CD4-positive, CD25-positive, alpha-beta regulatory T cell (primary cell): ENCODE measurements around the gene FBXO36. TPM values are rescaled to one million over a fixed set of nuclear protein-coding genes. Genes with fewer than 3 reads are reported as not detected.

Source experiments
- ATAC-seq, 2 donors: fragments of 150-1000 bp; cut with Tn5 transposase; one replicate each; pipeline ENCODE4 v1.10.0; 2021; ENCODE audit warnings: low read depth in 2 of 2, moderate number of reproducible peaks in 2 of 2, moderate library complexity in 1 of 2
- DNase-seq, 3 donors: peaks; one replicate each; pipeline versions ENCODE4 v3.0.0 to v3.0.0-alpha.2; 2012 to 2022; ENCODE audit warnings: mixed read lengths in 1 of 3
- H3K27ac ChIP-seq: one replicate; pipeline ENCODE4 v1.7.0; 2013; ENCODE audit warnings: mild to moderate bottlenecking, low read length; ENCODE audit not compliant: insufficient read depth, poor library complexity, severe bottlenecking
- H3K27me3 ChIP-seq: one replicate; pipeline ENCODE4 v1.7.0; 2013; ENCODE audit warnings: low read length; ENCODE audit not compliant: control insufficient read depth, insufficient read depth
- H3K36me3 ChIP-seq: one replicate; pipeline ENCODE4 v1.7.0; 2013; ENCODE audit warnings: mild to moderate bottlenecking, low read length, moderate library complexity; ENCODE audit not compliant: control insufficient read depth, insufficient read depth
- H3K4me1 ChIP-seq: 2 replicates; pipeline ENCODE4 v1.7.0; 2013; ENCODE audit warnings: mild to moderate bottlenecking, low read length; ENCODE audit not compliant: insufficient read depth, control insufficient read depth, poor library complexity, severe bottlenecking
- H3K4me3 ChIP-seq: one replicate; pipeline ENCODE4 v1.7.0; 2013; ENCODE audit warnings: low read depth, mild to moderate bottlenecking, low read length, moderate library complexity
- H3K9me3 ChIP-seq, 2 experiments: 1 replicate in 1 of 2; 2 replicates in 1 of 2; pipeline ENCODE4 v1.7.0; 2013; ENCODE audit warnings: low read length in 2 of 2, mild to moderate bottlenecking in 1 of 2, moderate library complexity in 1 of 2; ENCODE audit not compliant: control insufficient read depth in 2 of 2
- H3K27ac Mint-ChIP-seq, 3 donors: one replicate each; pipeline ENCODE4 v1.8.0; 2020 to 2022; ENCODE audit warnings: mild to moderate bottlenecking in 3 of 3, mixed read lengths in 3 of 3, moderate library complexity in 2 of 3
- H3K27me3 Mint-ChIP-seq: one replicate; pipeline ENCODE4 v1.8.0; 2022; ENCODE audit warnings: mild to moderate bottlenecking, mixed read lengths
- H3K36me3 Mint-ChIP-seq: one replicate; pipeline ENCODE4 v1.8.0; 2020; ENCODE audit warnings: mixed read lengths
- H3K4me1 Mint-ChIP-seq, 4 donors: one replicate each; pipeline ENCODE4 v1.8.0; 2020 to 2022; ENCODE audit warnings: mixed read lengths in 4 of 4, mild to moderate bottlenecking in 1 of 4
- H3K4me3 Mint-ChIP-seq, 4 donors: one replicate each; pipeline ENCODE4 v1.8.0; 2020 to 2022; ENCODE audit warnings: mild to moderate bottlenecking in 4 of 4, mixed read lengths in 4 of 4, moderate library complexity in 3 of 4
- H3K9me3 Mint-ChIP-seq, 7 donors: one replicate each; pipeline ENCODE4 v1.8.0; 2020 to 2022; ENCODE audit warnings: mixed read lengths in 7 of 7, mild to moderate bottlenecking in 3 of 7, moderate library complexity in 2 of 7
- polyA plus RNA-seq, 4 donors: library from polyadenylated mRNA; unstranded; fragments of 300-500 nt; fragmentation: Illumina TruSeq; gene quantifications; one replicate each; pipeline ENCODE4 v1.2.3, GENCODE V29; 2021
- total RNA-seq: library from RNA; stranded (reverse); gene quantifications from one replicate; pipeline ENCODE4 v1.2.3, GENCODE V29; 2022

Gene FBXO36
- total and polyA plus RNA-seq, 5 donors from 2014 or later = 0.72 to 1.3 (median 1.0) TPM

DNA sequence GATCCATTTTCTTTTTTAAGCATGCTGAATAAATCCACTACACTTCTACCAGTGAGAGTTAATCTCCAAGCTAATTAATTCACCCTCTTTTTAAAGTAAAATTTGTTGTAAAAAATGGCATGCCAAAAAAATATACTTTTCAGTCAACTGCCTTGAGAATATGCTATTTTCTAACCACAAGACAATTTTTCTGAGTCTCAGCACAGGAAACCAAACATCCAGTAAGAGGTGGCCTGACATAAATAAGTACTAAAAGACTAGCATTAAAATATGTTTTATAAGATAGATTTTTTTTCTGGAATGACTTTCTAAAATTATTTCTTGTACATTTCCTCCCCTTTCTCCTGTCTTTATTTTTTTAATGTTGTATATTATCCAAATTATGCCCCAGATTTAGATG, 2.9 kb downstream of the FBXO36 start:
- Histone ChIP-seq H3K4me1 (peaks cover 18% of the 10 kb centered on the region), H3K27ac (no peak overlapping the region), H3K36me3 (no peaks in the 10 kb centered on the region), H3K4me3 (no peak overlapping the region), H3K9me3 (no peaks in the 10 kb centered on the region), H3K27me3 (no peaks in the 10 kb centered on the region)
- H3K4me3 Mint-ChIP-seq = peak overlapping the region in 2 of 4 donors; percentile 66 to 68
- no peak for ATAC-seq
- H3K27me3 Mint-ChIP-seq = peaks cover 18% of the 10 kb centered on the region
- H3K4me1 Mint-ChIP-seq = peaks cover 7 to 31% (median 16%) of the 10 kb centered on the region in 4 donors
- peak in 1 of 3 donors; percentile 28 for DNase-seq
- H3K9me3 Mint-ChIP-seq = peaks cover 0 to 3% (median 0%) of the 10 kb centered on the region in 7 donors
- H3K27ac Mint-ChIP-seq = no peak overlapping the region
- peaks cover 4% of the 10 kb centered on the region for H3K36me3 Mint-ChIP-seq

DNA sequence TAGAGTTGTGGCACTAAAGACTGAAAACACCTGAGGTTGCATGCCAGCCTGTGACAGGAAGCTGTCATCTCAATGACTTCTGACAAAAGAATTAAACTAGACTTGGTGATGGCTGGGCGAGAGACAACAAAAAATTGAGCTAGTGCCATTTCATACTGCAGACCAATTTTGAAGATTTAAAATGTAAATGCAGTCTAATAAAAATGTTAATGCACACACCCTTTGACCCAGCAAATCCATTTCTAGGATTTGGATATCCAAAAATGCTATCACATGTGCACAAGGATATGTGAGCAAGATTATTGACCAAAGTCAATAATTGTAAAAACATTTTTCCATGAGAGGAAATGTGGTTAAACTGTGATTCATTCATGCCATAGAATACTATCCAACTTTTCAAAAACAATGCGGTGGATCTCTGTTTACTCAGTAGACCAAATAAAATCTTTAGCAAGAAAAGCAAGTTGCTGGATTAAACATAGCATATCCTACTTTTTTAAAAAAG, 5.6 kb downstream of the FBXO36 start:
- Histone ChIP-seq H3K4me3 (no peak overlapping the region), H3K36me3 (no peaks in the 10 kb centered on the region), H3K4me1 (peaks cover 7% of the 10 kb centered on the region), H3K27ac (no peak overlapping the region), H3K27me3 (no peaks in the 10 kb centered on the region), H3K9me3 (no peaks in the 10 kb centered on the region)
- Mint-ChIP-seq H3K27me3 (no peaks in the 10 kb centered on the region), H3K9me3 (no peaks in the 10 kb centered on the region), H3K27ac (peak overlapping the region in 1 of 3 donors; percentile 48), H3K4me3 (peak overlapping the region in 1 of 4 donors; percentile 83), H3K4me1 (peaks cover 6 to 10% (median 8%) of the 10 kb centered on the region in 4 donors), H3K36me3 (peaks cover 4% of the 10 kb centered on the region)
- DNase-seq = no peak
- ATAC-seq = no peak

DNA sequence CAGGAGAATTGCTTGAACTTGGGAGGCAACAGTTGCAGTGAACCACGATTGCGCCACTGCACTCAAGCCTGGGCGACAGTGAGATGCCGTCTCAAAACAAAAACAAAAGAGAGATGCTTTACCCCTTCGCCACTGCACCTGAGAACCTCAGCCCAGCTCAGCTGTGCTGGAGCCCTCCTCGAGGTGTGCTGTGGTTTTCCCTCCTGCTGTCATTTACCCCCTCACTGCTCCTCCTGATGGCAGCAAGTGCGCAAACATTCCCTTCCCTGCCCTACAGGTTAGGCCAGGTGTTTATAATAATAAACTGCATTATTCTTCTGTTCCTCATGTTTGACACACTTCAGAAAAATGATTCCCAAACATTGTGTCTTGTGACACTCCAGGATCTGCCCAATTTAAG, 8.4 kb downstream of the FBXO36 start:
- H3K4me3 ChIP-seq = no peak overlapping the region
- peaks cover 6% of the 10 kb centered on the region for H3K36me3 Mint-ChIP-seq
- no peaks in the 10 kb centered on the region for H3K4me1 ChIP-seq
- no peaks in the 10 kb centered on the region for H3K9me3 Mint-ChIP-seq
- ATAC-seq = no peak
- H3K27ac ChIP-seq = no peak overlapping the region
- no peaks in the 10 kb centered on the region for H3K27me3 Mint-ChIP-seq
- no peaks in the 10 kb centered on the region for H3K36me3 ChIP-seq
- no peak overlapping the region for H3K4me3 Mint-ChIP-seq
- peaks cover 0 to 8% (median 6%) of the 10 kb centered on the region in 4 donors for H3K4me1 Mint-ChIP-seq
- no peaks in the 10 kb centered on the region for H3K9me3 ChIP-seq
- DNase-seq = no peak
- no peaks in the 10 kb centered on the region for H3K27me3 ChIP-seq
- no peak overlapping the region for H3K27ac Mint-ChIP-seq

DNA sequence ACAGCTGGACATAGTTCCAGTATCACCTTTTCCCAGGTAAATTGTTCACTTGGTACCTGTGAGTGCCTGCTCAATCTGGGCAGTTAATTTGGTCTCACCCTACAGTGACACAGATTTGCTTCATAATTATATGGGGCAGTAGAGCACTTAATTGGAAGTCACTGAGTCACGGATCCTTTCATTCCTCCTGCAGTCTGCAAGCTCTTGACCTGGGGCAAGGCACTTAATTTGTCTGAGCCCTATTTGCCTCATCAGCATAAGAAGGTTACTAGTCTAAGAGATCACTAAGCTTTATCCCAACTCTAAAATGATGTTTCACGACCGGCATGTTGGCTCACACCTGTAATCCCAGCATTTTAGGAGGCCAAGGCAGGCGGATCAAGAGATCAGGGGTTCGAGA, 8.9 kb downstream of the FBXO36 start:
- Mint-ChIP-seq H3K4me3 (no peak overlapping the region), H3K27ac (no peak overlapping the region), H3K9me3 (no peaks in the 10 kb centered on the region), H3K27me3 (no peaks in the 10 kb centered on the region), H3K4me1 (peaks cover 0 to 8% (median 6%) of the 10 kb centered on the region in 4 donors), H3K36me3 (peaks cover 10% of the 10 kb centered on the region)
- no peaks in the 10 kb centered on the region for H3K4me1 ChIP-seq
- H3K27me3 ChIP-seq = no peaks in the 10 kb centered on the region
- H3K36me3 ChIP-seq = no peaks in the 10 kb centered on the region
- ATAC-seq (no peak), DNase-seq (no peak)
- no peak overlapping the region for H3K4me3 ChIP-seq
- H3K9me3 ChIP-seq = no peaks in the 10 kb centered on the region
- no peak overlapping the region for H3K27ac ChIP-seq

DNA sequence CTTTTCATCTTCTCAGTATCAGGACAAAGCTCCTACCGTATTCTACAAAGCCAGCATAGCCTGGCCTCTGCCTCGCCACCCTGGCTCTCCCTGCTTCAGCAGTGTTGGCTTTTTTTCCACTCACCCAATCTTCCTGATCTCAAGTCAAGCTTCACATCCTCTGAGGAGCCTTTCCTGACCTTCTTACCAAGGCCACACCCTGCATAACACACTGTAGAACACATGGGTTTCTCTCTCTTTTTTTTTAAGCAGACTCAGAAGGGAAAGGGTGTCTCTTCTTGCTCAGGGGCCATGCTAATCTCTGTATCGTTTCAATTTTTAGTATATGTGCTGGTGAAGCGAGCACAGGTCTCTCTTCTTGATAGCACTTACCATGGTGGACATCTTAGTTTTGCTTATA, 15.2 kb downstream of the FBXO36 start:
- ATAC-seq = no peak
- Histone ChIP-seq H3K36me3 (no peaks in the 10 kb centered on the region), H3K27me3 (no peaks in the 10 kb centered on the region), H3K4me3 (no peak overlapping the region), H3K9me3 (no peaks in the 10 kb centered on the region), H3K27ac (no peak overlapping the region), H3K4me1 (no peaks in the 10 kb centered on the region)
- peaks cover 0 to 2% (median 0%) of the 10 kb centered on the region in 7 donors for H3K9me3 Mint-ChIP-seq
- DNase-seq = no peak
- H3K4me3 Mint-ChIP-seq = no peak overlapping the region
- peaks cover 0 to 3% (median 0%) of the 10 kb centered on the region in 4 donors for H3K4me1 Mint-ChIP-seq
- H3K27ac Mint-ChIP-seq = no peak overlapping the region
- H3K27me3 Mint-ChIP-seq = no peaks in the 10 kb centered on the region
- H3K36me3 Mint-ChIP-seq = peaks cover 6% of the 10 kb centered on the region

DNA sequence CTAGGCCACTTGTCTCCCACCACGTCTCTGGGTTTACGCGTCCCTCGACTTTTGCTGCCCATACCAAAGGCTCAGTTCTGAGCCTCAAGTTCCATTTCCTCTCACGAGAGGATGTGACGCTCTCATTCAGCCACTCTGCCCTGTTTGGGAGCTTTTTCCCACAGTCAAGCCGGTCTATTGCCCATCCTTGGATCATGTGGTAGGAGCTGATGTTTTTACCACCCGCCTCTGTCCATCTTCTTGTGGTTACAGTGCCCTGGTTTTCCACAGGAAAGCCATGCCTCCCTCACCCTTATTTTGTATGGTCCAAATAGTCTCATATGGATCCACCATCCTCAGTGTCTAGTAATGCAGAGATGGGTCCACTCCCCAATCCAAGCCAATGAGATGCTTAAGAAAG, 20.4 kb downstream of the FBXO36 start:
- H3K27me3 Mint-ChIP-seq = no peaks in the 10 kb centered on the region
- H3K36me3 ChIP-seq = no peaks in the 10 kb centered on the region
- no peaks in the 10 kb centered on the region for H3K4me1 ChIP-seq
- ATAC-seq (no peak), DNase-seq (no peak)
- peaks cover 0 to 3% (median 0%) of the 10 kb centered on the region in 4 donors for H3K4me1 Mint-ChIP-seq
- H3K27ac ChIP-seq = no peak overlapping the region
- no peaks in the 10 kb centered on the region for H3K36me3 Mint-ChIP-seq
- peak overlapping the region in 2 of 3 donors; percentile 39 to 40 for H3K27ac Mint-ChIP-seq
- no peak overlapping the region for H3K4me3 ChIP-seq
- H3K9me3 ChIP-seq = no peaks in the 10 kb centered on the region
- H3K9me3 Mint-ChIP-seq = peaks cover 0 to 2% (median 0%) of the 10 kb centered on the region in 7 donors
- no peak overlapping the region for H3K4me3 Mint-ChIP-seq
- no peaks in the 10 kb centered on the region for H3K27me3 ChIP-seq

DNA sequence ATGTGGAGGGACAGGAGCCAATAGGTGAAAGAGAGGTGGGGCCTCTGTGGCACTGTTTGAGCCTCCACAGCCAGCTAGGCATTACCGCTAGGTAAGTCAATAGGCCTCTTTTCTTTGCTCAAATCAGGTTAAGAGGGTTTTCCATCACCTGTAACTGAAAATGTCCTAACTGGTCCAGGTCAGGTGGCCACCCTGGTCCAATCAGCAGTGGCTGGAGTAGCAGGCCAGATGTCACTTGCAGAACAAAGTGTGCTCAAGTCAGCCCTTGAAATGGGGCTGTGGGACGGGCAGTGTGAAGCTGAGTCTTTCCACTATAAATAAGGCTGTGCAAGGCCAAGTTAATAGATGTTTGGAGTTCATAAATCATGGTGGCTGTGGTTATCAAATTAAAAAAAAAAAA, 20.9 kb downstream of the FBXO36 start:
- Histone ChIP-seq H3K27me3 (no peaks in the 10 kb centered on the region), H3K27ac (no peak overlapping the region), H3K4me1 (no peaks in the 10 kb centered on the region), H3K36me3 (no peaks in the 10 kb centered on the region), H3K9me3 (no peaks in the 10 kb centered on the region), H3K4me3 (no peak overlapping the region)
- Mint-ChIP-seq H3K36me3 (no peaks in the 10 kb centered on the region), H3K27ac (peak overlapping the region in 2 of 3 donors; percentile 39 to 40), H3K9me3 (peaks cover 0 to 2% (median 0%) of the 10 kb centered on the region in 7 donors), H3K4me1 (peaks cover 0 to 3% (median 0%) of the 10 kb centered on the region in 4 donors), H3K27me3 (no peaks in the 10 kb centered on the region), H3K4me3 (no peak overlapping the region)
- DNase-seq (no peak), ATAC-seq (no peak)

DNA sequence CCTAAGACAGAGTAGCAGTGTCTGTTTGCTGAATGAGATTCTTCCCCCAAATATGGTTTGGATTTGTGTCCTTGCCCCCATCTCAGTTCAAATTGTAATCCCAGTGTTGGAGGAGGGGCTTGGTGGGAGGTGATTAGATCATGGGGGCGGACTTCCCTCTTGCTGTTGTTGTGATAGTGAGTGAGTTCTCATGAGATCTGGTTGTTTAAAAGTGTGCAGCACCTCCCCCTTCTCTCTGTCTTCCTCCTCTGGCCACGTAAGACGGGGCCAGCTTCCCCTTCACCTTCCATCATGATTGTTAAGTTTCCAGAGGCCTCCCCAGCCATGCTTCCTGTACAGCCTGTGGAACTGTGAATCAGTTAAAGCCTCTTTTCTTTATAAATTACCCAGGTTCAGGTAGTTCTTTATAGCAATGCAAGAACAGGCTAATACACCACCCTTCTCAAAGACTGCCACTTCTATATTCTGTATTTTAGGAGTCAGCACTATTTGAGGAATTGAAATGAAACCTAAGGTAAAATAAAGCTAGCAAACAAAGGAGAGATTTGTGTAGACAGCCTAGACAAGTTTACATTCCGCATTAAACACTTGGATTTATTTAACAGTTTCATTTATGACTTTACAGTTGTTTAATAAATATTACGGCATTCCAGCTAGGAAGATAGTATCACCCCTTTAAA, 21.6 kb downstream of the FBXO36 start:
- DNase-seq (no peak), ATAC-seq (no peak)
- Histone ChIP-seq H3K4me3 (no peak overlapping the region), H3K9me3 (no peaks in the 10 kb centered on the region), H3K36me3 (no peaks in the 10 kb centered on the region), H3K4me1 (no peaks in the 10 kb centered on the region), H3K27me3 (no peaks in the 10 kb centered on the region), H3K27ac (no peak overlapping the region)
- no peak overlapping the region for H3K4me3 Mint-ChIP-seq
- no peaks in the 10 kb centered on the region for H3K27me3 Mint-ChIP-seq
- peaks cover 0 to 2% (median 0%) of the 10 kb centered on the region in 7 donors for H3K9me3 Mint-ChIP-seq
- peaks cover 0 to 3% (median 0%) of the 10 kb centered on the region in 4 donors for H3K4me1 Mint-ChIP-seq
- no peak overlapping the region for H3K27ac Mint-ChIP-seq
- no peaks in the 10 kb centered on the region for H3K36me3 Mint-ChIP-seq
